Measurements from ENCODE around the gene SPATA19. TPM values are rescaled to one million over a fixed set of nuclear protein-coding genes. Genes with fewer than 3 reads are reported as not detected.

SPATA19 gene
- total RNA-seq, 2 experiments from 2014 or later = not detected

DNA sequence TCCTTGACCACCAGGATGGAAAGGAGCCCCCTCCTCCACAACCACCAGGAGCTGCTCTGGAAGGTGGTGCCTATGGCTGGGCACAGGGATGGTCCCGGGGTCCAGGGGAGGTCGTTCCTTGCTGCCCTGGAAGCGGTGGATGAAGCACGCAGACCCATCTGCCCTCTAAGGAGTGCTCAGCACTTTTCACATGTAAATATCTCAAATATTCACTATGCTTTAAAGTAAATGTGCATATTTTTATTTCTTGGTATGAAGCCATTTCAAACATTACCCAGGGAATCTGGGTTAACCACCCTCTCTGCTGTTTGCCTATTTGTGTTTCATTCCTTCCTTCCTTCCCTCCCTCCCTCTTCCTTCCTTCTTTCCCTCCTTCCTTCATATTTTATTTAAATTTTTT, 21.7 kb downstream of the SPATA19 start:
- Mint-ChIP-seq H3K9me3 (no peaks in the 10 kb centered on the region), H3K4me3 (no peak overlapping the region), H3K27ac (no peak overlapping the region), H3K27me3 (ENCODE audit: low read depth) (peaks cover 4% of the 10 kb centered on the region), H3K36me3 (ENCODE audit: low read depth) (no peaks in the 10 kb centered on the region), H3K4me1 (ENCODE audit: low read depth) (no peaks in the 10 kb centered on the region)
- CTCF ChIA-PET = no interaction called here
- intact Hi-C loops (cut with micrococcal nuclease) = no loop called here
- DNase-seq = no peak

DNA sequence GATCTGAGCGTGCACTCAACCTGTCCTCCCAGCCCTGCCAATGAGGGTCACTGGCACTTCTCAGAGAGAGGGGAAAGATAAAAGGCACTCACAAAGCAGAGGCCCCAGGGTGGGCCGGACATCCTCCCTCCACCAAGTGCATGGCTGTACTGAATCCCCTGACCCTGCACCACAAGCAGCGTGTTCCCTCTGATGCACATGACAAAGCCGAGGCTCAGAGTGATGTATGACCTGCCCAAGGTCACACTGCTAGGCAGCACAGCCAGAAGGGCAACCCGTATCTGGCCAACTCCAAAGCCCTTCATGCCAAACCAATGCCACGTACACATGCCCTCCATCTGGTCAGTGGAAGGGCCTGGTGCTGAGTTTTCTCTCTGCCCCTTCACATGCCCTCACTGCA, 22.1 kb downstream of the SPATA19 start:
- H3K4me1 Mint-ChIP-seq (ENCODE audit: low read depth) = no peaks in the 10 kb centered on the region
- peaks cover 4% of the 10 kb centered on the region for H3K27me3 Mint-ChIP-seq (ENCODE audit: low read depth)
- H3K27ac Mint-ChIP-seq = no peak overlapping the region
- no peak for DNase-seq
- CTCF ChIA-PET = no interaction called here
- intact Hi-C loops (cut with micrococcal nuclease) = no loop called here
- no peaks in the 10 kb centered on the region for H3K36me3 Mint-ChIP-seq (ENCODE audit: low read depth)
- H3K9me3 Mint-ChIP-seq = no peaks in the 10 kb centered on the region
- H3K4me3 Mint-ChIP-seq = no peak overlapping the region

DNA sequence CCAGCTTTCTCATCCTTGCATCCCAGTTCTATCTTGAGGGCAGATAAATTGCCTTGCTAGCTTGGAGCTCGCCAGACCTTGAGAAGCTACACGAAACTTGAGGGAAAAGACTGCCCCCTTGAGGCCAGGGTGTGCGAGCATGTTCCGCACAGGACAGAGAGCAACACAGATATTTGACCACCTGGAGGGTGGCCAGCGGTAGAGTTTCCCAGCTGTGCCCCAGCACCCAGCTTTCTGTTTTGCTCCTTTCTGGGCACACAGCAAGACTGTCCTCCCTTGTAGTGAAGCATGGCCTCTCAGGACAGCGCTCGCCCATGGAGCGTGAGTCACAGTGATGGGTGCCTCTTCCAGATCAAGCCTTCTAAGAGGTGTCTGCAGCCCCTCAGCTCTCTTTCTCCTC, 23.5 kb downstream of the SPATA19 start:
- peak; percentile 58 for DNase-seq
- Mint-ChIP-seq H3K9me3 (no peaks in the 10 kb centered on the region), H3K36me3 (ENCODE audit: low read depth) (no peaks in the 10 kb centered on the region), H3K4me3 (no peak overlapping the region), H3K27me3 (ENCODE audit: low read depth) (peaks cover 2% of the 10 kb centered on the region), H3K27ac (no peak overlapping the region), H3K4me1 (ENCODE audit: low read depth) (no peaks in the 10 kb centered on the region)
- intact Hi-C loops (cut with micrococcal nuclease) = loop anchor here (2.0 kb wide), 1 partner anchor 687 kb away; no protein-coding TSS in a partner anchor
- CTCF ChIA-PET = interaction anchor here (0.6 to 1.5 kb wide), 7 partner anchors 10 to 687 kb away, joined by 3 to 7 read pairs (median 3); no protein-coding TSS in a partner anchor

GRCh38 chr11:133819746-133820315, 25.5 kb downstream of the SPATA19 start:
- Mint-ChIP-seq H3K27ac (no peak overlapping the region), H3K4me1 (ENCODE audit: low read depth) (no peaks in the 10 kb centered on the region), H3K27me3 (ENCODE audit: low read depth) (peaks cover 2% of the 10 kb centered on the region), H3K9me3 (no peaks in the 10 kb centered on the region), H3K36me3 (ENCODE audit: low read depth) (no peaks in the 10 kb centered on the region), H3K4me3 (no peak overlapping the region)
- DNase-seq = no peak
- CTCF ChIA-PET = interaction anchor here (1.1 kb wide), 1 partner anchor 15 kb away, joined by 3 read pairs; no protein-coding TSS in a partner anchor
- intact Hi-C loops (cut with micrococcal nuclease) = loop anchor here (2.0 kb wide), 1 partner anchor 685 kb away; no protein-coding TSS in a partner anchor

- CTCF ChIA-PET = interaction anchor here (1.1 kb wide), 1 partner anchor 16 kb away, joined by 3 read pairs; no protein-coding TSS in a partner anchor
- H3K36me3 Mint-ChIP-seq (ENCODE audit: low read depth) = no peaks in the 10 kb centered on the region
- H3K4me1 Mint-ChIP-seq (ENCODE audit: low read depth) = no peaks in the 10 kb centered on the region
- DNase-seq = no peak
- no peaks in the 10 kb centered on the region for H3K9me3 Mint-ChIP-seq
- H3K27ac Mint-ChIP-seq = no peak overlapping the region
- peaks cover 2% of the 10 kb centered on the region for H3K27me3 Mint-ChIP-seq (ENCODE audit: low read depth)
- intact Hi-C loops (cut with micrococcal nuclease) = no loop called here
- H3K4me3 Mint-ChIP-seq = no peak overlapping the region
These were observed 26.2 kb downstream of the SPATA19 start for GRCh38 chr11:133819114-133819513.

DNA sequence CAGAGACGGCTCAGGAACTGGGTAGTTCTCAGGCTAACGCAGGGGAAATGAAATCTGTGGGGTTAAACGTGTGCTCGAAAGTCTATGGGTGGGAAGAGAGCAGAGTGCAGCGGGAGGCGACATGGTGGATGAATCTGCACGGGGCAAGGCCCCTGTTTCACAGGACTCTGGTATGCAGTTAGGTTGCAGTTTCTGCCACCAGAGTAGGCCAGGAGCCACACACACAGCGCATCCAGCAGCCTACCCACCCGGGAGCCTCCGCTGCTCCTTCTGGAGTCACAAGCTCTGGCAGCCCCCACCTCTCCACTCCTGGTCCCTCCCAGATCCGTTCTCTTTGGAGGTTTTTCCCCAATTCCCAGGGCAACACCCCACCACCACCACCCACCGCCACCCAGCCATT, 27.0 kb downstream of the SPATA19 start:
- H3K9me3 Mint-ChIP-seq = no peaks in the 10 kb centered on the region
- H3K27me3 Mint-ChIP-seq (ENCODE audit: low read depth) = peaks cover 6% of the 10 kb centered on the region
- DNase-seq = no peak
- no peak overlapping the region for H3K4me3 Mint-ChIP-seq
- intact Hi-C loops (cut with micrococcal nuclease) = no loop called here
- H3K27ac Mint-ChIP-seq = no peak overlapping the region
- CTCF ChIA-PET = interaction anchor here (1.1 kb wide), 1 partner anchor 17 kb away, joined by 3 read pairs; no protein-coding TSS in a partner anchor
- H3K4me1 Mint-ChIP-seq (ENCODE audit: low read depth) = no peaks in the 10 kb centered on the region
- no peaks in the 10 kb centered on the region for H3K36me3 Mint-ChIP-seq (ENCODE audit: low read depth)

- Mint-ChIP-seq H3K27me3 (ENCODE audit: low read depth) (peaks cover 6% of the 10 kb centered on the region), H3K4me1 (ENCODE audit: low read depth) (no peaks in the 10 kb centered on the region), H3K27ac (no peak overlapping the region), H3K9me3 (no peaks in the 10 kb centered on the region), H3K4me3 (no peak overlapping the region), H3K36me3 (ENCODE audit: low read depth) (no peaks in the 10 kb centered on the region)
- CTCF ChIA-PET = no interaction called here
- no peak for DNase-seq
- intact Hi-C loops (cut with micrococcal nuclease) = no loop called here
These were observed 27.9 kb downstream of the SPATA19 start for GRCh38 chr11:133817449-133817848.

DNA sequence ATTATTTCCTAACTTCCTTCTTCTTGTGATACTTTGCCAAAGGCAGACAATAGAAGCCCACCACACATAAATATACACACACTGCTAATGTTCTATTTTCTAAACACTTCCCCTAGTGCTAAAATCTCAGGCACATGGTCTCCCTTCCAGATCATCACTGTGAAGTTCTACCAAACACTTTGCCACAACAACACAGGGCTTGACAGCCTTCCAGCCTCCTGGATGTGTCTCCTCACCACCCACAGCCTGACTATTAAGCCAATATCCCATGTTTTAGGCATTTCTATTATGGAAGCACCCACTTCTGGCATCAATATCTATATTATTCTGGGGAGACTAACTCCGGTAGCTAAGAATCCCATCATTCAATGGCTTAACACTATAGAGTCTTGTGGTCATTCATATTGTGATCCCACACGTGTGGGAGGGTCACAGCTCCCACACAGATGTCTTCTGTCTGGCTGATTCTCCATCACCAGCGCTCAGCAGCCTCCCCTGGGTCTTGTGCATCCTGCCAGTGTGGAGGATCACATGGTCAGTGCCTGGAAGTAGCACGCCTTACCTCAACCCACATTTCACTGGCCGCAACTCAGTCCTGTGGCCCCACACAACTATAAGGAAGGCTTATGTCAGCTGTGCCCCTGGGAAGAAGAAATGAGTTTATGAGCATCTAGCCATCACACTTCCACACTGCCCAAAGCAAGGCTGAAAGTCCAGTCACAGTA, 29.0 kb downstream of the SPATA19 start:
- Mint-ChIP-seq H3K27me3 (ENCODE audit: low read depth) (peaks cover 11% of the 10 kb centered on the region), H3K36me3 (ENCODE audit: low read depth) (no peaks in the 10 kb centered on the region), H3K4me3 (no peak overlapping the region), H3K27ac (no peak overlapping the region), H3K4me1 (ENCODE audit: low read depth) (no peaks in the 10 kb centered on the region), H3K9me3 (no peaks in the 10 kb centered on the region)
- no peak for DNase-seq
- intact Hi-C loops (cut with micrococcal nuclease) = no loop called here
- CTCF ChIA-PET = no interaction called here

DNA sequence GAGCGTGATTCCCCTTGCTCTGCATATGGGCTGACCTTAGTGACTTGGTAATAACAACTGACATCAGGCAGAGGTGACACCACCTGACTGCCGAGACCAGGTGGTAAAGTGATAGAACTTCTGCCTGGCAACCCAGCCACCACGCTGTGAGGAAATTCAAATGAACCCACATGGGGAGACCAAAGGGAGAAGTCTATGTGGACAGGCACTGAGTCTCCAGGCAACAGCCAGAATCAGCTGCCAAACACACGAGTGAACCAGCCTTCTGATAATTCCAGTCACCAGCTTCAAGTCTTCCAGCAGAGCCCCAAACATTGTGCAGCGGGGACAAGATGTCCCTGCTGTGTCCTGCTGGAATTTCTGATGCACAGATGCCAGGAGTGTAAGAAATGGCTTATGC, 29.7 kb downstream of the SPATA19 start:
- Mint-ChIP-seq H3K4me3 (no peak overlapping the region), H3K36me3 (ENCODE audit: low read depth) (no peaks in the 10 kb centered on the region), H3K27ac (no peak overlapping the region), H3K9me3 (no peaks in the 10 kb centered on the region), H3K27me3 (ENCODE audit: low read depth) (peaks cover 11% of the 10 kb centered on the region), H3K4me1 (ENCODE audit: low read depth) (no peaks in the 10 kb centered on the region)
- CTCF ChIA-PET = no interaction called here
- DNase-seq = no peak
- intact Hi-C loops (cut with micrococcal nuclease) = no loop called here

- no peak overlapping the region for H3K4me3 Mint-ChIP-seq
- CTCF ChIA-PET = no interaction called here
- no peak overlapping the region for H3K27ac Mint-ChIP-seq
- no peaks in the 10 kb centered on the region for H3K4me1 Mint-ChIP-seq (ENCODE audit: low read depth)
- DNase-seq = no peak
- peaks cover 11% of the 10 kb centered on the region for H3K27me3 Mint-ChIP-seq (ENCODE audit: low read depth)
- intact Hi-C loops (cut with micrococcal nuclease) = no loop called here
- no peaks in the 10 kb centered on the region for H3K36me3 Mint-ChIP-seq (ENCODE audit: low read depth)
- no peaks in the 10 kb centered on the region for H3K9me3 Mint-ChIP-seq
These were observed 30.7 kb downstream of the SPATA19 start for GRCh38 chr11:133814588-133815100.

DNA sequence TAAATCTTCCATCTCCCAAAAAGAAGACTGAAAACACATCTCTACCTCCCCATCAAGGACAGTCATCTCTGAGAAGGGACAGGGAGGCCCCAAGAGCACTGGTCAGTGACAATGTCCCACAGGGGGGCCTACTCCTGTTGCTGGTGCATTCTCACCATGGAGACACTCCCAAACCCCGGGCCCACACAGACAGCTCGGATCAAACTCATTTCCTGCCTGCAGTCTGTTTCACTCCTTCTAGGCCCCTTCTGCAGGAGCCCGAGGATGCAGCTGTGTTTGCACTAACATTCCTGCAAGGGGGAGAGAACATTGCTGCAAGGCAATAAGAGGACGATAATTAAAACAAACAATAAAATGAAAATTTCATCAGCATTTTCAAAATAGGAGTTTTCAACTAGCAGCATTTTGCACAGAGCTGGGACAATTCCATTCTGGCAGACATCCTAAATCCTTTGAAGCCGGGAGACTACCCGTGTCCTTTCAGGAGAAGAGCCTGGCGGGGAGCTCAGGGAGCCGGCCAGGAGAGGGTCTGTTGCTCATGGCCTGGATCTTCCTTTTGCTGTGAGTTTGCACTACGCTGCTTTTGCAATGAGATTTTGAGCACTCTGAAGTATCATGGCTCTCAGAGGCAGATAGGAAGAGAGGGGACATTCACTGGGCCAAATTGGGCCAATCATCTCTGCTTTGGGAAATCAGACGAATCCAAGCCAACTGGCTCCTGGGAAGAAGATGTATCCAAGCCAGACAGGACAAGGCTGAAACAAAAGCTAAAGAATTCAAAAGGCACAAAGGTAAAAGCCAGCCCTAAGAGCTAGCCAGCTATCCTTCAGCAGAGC, 33.2 kb downstream of the SPATA19 start:
- no peak overlapping the region for H3K4me3 Mint-ChIP-seq
- CTCF ChIA-PET = interaction anchor here (0.9 kb wide), 1 partner anchor 9 kb away, joined by 3 read pairs; no protein-coding TSS in a partner anchor

DNA sequence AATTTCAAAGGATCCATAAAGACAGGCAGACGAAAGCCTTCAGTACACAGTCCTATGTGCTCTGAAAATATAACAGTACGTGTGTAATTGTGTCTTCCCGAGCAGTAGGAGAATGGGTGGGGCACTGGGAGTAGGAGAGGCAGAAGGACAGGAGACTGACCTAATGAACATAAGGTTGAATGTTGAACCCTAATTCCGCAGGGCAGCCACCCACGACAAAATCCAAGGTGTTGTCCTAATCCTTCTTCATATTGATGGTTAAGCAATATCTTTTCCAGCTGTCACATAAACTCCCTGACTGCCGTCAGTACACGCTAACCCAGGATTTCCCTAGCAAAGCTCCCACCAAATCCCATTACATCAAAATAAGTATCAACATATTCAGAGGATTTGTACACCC, 34.5 kb downstream of the SPATA19 start:
- H3K4me3 Mint-ChIP-seq = no peak overlapping the region
- no peaks in the 10 kb centered on the region for H3K36me3 Mint-ChIP-seq (ENCODE audit: low read depth)
- intact Hi-C loops (cut with micrococcal nuclease) = no loop called here
- DNase-seq = no peak
- H3K27me3 Mint-ChIP-seq (ENCODE audit: low read depth) = peaks cover 12% of the 10 kb centered on the region
- H3K9me3 Mint-ChIP-seq = no peaks in the 10 kb centered on the region
- CTCF ChIA-PET = interaction anchor here (1.1 kb wide), 1 partner anchor 11 kb away, joined by 3 read pairs; no protein-coding TSS in a partner anchor
- no peaks in the 10 kb centered on the region for H3K4me1 Mint-ChIP-seq (ENCODE audit: low read depth)
- no peak overlapping the region for H3K27ac Mint-ChIP-seq

More for the DNA sequence above, 33.2 kb downstream of the SPATA19 start:
- Mint-ChIP-seq H3K9me3 (no peaks in the 10 kb centered on the region), H3K4me1 (ENCODE audit: low read depth) (no peaks in the 10 kb centered on the region), H3K27me3 (ENCODE audit: low read depth) (peaks cover 12% of the 10 kb centered on the region), H3K36me3 (ENCODE audit: low read depth) (no peaks in the 10 kb centered on the region), H3K27ac (no peak overlapping the region)
- no peak for DNase-seq
- intact Hi-C loops (cut with micrococcal nuclease) = no loop called here
